SKM-1 treated with dmso at 0.1 percent for 144 hours (cell line): Measurements from ENCODE around the gene ADAMTS15.

Experiments used
- DNase-seq: peaks from one replicate; lab custom pipeline; 2025; ENCODE audit not compliant: unreplicated experiment; lab: John Stamatoyannopoulos, UW

The ADAMTS15 gene

GRCh38 chr11:130457623-130458409 is 9.4 kb downstream of the ADAMTS15 start:
- no peak for DNase-seq

- DNase-seq, result no peak
Observed at GRCh38 chr11:130458410-130458729, 9.9 kb downstream of the ADAMTS15 start.

DNA sequence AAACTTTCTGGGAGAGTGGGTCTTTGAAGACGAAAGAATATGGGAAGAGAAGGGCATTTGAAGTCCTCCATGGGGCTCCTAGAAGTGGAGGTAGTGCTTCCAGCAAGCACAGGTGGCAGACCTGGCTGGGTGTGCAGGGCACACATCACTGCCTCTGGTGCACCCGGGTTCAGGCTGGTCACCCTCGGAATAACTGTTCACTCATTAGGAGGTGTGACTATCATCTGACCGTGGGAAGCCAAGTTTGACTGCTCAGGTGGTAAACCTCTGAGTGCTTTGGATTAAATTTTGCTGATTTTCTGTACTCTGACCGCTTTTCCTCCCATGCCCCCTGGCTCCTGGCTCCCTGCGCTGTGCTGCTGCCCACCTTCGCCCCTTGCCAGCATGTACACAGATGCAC is 11.1 kb downstream of the ADAMTS15 start:
- DNase-seq, result no peak

- no peak for DNase-seq
Observed at GRCh38 chr11:130462101-130462885, 13.8 kb downstream of the ADAMTS15 start.

- no peak for DNase-seq
Observed at GRCh38 chr11:130462931-130463330, 14.5 kb downstream of the ADAMTS15 start.

DNA sequence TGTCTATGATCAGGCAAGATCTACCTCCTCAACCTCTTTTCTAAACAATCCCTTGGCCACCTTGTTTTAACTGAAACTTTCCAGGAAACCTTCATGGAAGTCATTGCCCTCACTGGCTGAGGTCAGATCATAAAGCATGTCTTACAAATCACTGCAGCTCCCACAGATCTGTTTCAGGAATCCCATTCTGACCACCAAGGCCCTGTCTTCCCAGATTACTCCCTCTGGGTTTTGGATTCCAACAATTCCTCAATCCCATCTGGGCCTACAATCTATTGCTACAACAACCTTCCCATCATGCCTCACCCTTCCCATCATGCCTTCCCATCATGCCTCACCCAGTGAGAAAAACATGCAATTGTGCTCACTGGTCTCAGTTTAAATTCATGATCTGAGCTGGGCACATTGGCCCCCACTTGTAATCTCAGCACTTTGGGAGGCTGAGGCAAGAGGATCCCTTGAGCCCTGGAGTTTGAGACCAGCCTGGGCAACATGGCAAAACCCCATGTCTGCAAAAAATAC is 15.9 kb downstream of the ADAMTS15 start:
- no peak for DNase-seq

DNA sequence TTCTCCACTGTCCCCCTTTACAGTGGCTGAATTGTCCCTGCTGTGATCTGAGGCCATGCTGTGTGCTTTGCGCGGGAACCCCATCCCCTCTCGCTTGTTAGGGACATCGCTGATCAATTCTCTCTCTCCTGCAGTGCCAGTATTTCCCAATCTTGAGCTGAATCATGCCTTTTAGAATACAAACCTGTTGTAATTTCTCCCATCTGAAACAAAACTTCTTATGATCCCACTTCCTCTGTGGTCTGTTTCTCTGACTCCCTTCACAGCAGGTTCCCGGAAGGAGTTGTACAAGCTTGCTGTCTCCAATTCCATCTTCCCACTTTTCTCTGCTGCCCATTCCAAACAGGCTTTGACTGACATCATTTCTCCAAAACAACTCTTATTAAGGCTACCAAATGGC is 16.8 kb downstream of the ADAMTS15 start:
- peak; percentile 26 for DNase-seq

DNA sequence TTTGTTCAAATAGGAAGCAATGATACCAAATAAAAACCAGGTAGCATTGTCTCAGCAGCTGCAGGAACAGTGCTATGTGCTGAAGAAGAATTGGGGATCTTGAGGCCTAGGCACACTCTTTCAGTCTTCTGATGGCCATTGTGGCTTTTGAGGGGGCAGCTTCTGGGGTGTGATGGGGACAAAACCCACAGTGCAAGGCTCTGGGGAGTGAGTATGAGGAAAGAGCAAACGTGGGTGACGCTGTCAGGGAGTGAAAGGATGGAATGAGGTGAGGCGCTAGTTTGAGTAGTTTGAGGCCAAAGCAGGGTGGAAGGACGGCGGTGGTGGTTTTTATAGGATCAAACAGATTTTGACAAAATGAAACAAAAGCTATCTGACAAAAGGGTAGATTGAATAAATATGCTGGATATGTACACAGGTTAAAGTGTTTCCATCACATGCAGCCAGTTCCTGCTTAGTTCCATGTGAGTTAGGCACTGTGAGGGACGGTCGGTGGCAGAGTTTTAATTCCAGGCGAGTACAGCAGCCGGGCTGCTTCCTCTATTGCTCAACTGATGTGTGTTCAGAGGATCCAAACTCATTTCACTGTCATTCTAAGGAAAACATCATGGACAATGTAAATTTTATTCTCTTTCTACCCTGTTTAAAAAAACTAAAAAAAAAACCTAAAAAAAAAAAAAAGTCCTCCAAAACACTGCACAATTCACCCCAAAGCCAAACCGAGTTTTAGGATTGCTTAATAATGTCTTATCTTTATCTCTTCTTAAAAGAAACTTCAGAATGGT is 18.9 kb downstream of the ADAMTS15 start:
- no peak for DNase-seq

DNA sequence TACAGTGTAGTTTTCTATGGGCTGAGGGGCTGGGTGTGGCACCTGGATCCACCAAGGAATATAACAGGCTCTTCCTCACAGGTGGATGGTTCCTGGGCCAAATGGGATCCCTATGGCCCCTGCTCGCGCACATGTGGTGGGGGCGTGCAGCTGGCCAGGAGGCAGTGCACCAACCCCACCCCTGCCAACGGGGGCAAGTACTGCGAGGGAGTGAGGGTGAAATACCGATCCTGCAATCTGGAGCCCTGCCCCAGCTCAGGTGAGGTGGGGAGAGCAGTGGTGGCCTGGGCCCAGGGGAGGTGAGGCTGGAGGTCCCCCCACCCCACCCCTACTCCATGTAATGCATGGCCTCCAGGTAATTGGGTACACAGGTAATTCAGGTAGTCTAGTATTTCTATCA is 20.7 kb downstream of the ADAMTS15 start:
- no peak for DNase-seq

- DNase-seq, result no peak
Observed at GRCh38 chr11:130470832-130471706, 22.6 kb downstream of the ADAMTS15 start.

DNA sequence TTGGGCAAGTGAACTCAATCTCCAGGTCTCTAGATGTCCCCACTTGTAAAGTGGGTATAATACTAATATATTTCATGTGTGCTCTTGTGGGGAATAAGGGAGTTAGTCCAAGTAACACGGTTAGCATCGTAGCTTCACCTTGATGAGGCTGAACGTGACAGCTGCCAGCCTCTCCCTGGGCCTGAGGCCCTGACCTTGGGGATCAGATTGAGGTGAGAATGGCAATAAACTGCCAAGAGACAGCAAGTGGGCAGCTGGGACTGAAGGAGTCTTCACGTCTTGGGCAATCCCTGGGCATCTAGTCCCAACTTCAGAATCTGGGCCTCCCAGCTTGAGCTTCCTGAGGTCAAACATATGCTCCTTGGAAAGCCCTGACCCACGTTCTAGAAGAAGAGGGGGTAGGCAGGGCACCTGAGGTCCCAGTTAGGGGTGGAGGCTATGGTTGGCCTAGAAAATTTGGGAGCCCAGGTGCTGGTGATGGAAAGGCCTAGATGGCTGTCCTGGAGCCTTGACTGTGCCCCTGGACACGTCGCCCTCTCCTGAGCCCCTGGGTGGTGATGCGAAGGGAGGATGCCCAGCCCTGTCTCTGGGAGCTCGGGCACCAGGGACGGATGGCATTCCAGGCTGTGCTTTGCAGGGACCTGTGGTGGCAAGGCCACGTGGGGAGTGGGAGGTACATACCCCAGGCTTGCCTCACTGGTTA is 23.4 kb downstream of the ADAMTS15 start:
- DNase-seq, result no peak

- no peak for DNase-seq
Observed at GRCh38 chr11:130472434-130472961, 24.1 kb downstream of the ADAMTS15 start.

GRCh38 chr11:130473056-130473794 is 24.8 kb downstream of the ADAMTS15 start:
- no peak for DNase-seq

DNA sequence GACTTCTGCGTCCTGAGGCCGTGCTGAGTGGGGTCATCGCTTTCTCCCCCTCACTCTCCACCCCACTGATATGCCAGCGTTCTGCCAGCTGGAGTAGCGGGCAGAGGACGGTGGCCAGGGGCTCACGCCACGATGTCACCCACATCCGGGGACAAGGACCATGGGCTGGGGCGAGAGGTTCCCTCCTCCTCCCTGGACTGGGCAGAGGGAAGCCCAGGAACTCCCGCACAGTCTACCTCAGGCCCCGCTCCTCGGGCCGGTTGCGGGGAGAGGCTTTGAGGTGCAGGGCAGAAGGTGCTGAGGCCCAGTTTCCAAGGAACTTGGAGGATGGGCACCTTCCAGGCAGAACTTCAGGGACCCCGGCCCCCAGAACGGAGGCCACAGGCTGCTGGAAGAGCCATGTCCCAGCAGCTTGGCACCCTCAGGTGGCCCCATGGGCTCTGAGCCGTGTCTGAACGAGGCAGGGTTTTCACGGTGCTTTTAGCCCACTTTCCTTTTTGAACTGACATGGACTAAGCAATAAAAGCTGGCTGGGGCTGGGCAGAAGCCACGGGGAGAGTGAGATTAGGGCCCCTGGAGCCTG is 25.4 kb downstream of the ADAMTS15 start:
- DNase-seq, result no peak

DNA sequence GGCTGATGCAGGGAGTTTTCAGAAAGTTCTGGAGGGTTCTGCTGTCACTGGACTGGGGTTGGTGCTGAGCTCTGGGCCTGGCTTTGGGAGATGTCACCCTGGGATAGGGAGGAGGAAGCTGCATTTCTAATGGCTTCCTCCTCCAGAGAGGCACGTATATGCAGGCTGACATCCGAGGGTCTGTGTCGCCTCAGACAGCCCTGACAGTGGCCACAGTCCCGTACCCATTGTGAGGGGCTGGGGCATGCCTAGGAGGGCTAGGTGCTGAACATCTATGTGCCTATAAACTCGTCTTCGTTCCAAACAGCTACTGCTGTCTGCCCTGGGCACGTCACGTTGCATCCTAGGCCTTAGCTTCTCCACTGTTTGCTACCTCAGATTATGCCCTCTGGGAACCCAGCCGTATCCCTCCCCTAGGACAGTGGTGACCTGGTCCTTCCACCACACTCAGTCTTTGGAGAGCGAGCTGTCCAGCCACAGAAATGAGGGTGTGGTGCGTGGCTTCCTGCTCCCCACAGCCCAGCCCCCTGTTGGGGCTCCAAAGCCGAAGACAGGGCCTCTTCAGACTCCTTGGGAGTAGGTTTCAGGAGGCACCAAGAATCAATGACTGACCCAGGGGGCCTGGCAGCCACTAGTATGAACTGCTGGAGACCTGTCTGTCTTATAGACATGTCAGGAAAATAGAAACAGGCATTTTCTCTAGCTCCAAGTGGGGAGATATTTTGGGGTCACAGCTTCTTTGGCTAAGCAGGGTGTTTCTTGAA is 26.4 kb downstream of the ADAMTS15 start:
- DNase-seq, result no peak

GRCh38 chr11:130475426-130476053 is 27.1 kb downstream of the ADAMTS15 start:
- DNase-seq, result no peak

DNA sequence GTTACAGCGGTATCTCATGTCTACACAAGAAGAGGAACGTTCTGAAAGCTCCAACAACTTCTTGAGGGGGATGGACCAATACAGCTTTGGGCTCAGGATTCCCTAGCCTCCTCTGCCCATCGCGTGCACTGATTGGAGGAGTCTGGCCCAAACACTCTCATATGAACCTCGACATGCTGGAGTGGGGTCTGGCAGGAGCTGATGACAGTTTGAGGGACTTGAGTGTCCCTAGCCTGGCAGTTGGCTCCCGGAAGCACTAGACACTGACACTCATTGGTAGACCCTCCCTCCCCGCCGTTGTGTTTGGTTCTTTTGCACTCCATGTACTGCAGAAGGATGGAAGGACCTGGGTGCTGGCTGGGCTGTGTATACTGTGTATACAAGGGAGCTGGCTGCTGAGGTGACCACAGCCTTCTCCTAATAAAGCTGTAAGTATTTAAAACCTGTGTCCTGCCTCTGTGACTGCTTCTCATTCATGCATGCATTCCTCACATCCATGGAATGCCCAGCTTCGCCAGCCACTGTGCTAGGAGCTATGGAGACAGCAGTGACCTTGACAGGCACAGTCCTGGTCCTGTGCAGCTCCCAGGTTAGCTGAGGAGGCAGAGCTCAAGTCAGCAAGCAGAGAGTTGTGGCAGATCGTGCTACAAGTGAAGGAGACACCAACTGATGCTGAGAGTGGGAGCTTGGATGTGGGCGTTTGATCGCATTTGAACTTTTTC is 27.9 kb downstream of the ADAMTS15 start:
- DNase-seq, result no peak
